Lower leg skin (tissue), 3 donors: ENCODE data around the gene TANC1.

Source experiments
- CTCF ChIP-seq, 3 donors: fragments of 450-650 bp; IDR thresholded peaks; one replicate each; pipeline ENCODE4 v1.5.1; 2016; ENCODE audit warnings: antibody characterized with exemption in 3 of 3, mild to moderate bottlenecking in 3 of 3, moderate library complexity in 2 of 3
- POLR2A ChIP-seq, 2 donors: fragments of 450-650 bp; IDR thresholded peaks; one replicate each; pipeline ENCODE4 v1.6.1; 2016 to 2017; ENCODE audit warnings: antibody characterized with exemption in 2 of 2, mild to moderate bottlenecking in 1 of 2, moderate library complexity in 1 of 2

GRCh38 chr2:159201360-159202063, 233.1 kb downstream of the TANC1 start:
- TF ChIP-seq CTCF (IDR thresholded peaks at IDR 0.05) = no peak
- TF ChIP-seq POLR2A (IDR thresholded peaks at IDR 0.05) = no peak
